Hepatocyte (in vitro differentiated cells): ENCODE measurements around the gene MBP.

ENCODE experiments used
- EZH2 ChIP-seq: fragments of 200-600 bp; sonication (generic); IDR thresholded peaks from 2 replicates; pipeline ENCODE4 v1.6.1; 2016; ENCODE audit warnings: antibody characterized with exemption, mild to moderate bottlenecking, borderline replicate concordance
- TF ChIP-seq, protein P1 (sequence below): fragments of 200-600 bp; sonication (generic); IDR thresholded peaks from 2 replicates; pipeline ENCODE4 v1.5.1; 2016; ENCODE audit warnings: antibody characterized with exemption, mild to moderate bottlenecking; ENCODE audit not compliant: poor library complexity

DNA sequence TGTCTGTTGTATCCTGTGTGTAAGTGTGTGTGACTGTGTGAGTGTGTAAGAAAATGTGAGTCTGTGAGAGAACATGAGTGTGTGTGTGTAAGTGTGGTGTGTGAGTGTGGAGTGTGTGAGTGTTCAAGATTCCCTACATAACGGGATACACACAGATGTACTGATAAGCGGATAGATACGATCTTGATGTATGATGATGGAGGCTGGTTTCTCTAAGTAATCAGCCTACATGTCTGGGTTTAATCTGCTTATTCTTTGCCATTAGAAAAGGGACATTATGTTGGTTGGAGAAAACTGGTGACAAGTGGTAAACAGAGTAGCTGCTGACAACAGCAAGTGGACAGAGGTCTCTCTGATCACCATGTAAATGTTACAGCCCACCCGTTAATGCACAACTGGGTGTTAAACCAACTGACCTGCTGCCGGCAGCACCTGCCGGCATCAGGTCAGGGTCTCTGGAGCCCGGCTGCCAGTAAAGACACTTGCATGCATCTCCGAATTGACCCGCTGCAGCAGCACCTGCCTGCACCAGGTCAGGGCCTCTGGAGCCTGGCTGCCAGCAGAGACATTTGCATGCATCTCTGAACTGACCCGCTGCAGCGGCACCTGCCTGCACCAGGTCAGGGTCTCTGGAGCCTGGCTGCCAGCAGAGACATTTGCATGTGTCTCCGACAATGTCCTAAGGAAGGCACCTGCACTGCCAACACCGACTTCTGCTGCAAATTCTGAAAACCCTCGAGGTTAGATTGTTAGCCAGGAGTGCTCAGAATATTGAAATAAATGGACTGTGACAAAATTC, 87.5 kb downstream of the MBP start:
- TF ChIP-seq, protein P1, sequence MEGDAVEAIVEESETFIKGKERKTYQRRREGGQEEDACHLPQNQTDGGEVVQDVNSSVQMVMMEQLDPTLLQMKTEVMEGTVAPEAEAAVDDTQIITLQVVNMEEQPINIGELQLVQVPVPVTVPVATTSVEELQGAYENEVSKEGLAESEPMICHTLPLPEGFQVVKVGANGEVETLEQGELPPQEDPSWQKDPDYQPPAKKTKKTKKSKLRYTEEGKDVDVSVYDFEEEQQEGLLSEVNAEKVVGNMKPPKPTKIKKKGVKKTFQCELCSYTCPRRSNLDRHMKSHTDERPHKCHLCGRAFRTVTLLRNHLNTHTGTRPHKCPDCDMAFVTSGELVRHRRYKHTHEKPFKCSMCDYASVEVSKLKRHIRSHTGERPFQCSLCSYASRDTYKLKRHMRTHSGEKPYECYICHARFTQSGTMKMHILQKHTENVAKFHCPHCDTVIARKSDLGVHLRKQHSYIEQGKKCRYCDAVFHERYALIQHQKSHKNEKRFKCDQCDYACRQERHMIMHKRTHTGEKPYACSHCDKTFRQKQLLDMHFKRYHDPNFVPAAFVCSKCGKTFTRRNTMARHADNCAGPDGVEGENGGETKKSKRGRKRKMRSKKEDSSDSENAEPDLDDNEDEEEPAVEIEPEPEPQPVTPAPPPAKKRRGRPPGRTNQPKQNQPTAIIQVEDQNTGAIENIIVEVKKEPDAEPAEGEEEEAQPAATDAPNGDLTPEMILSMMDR, result no peak
- TF ChIP-seq EZH2, result no peak
